ENCODE data around the gene EPHB2.

GRCh38 chr1:22674410-22674749, 36.3 kb upstream of the EPHB2 start:
- TF ChIP-seq EZH2 (IDR thresholded peaks at IDR 0.05; ENCODE audit: insufficient read depth, poor library complexity, severe bottlenecking) (no peak), EZH2phosphoT487 (IDR thresholded peaks at IDR 0.05; ENCODE audit: insufficient read depth, low read depth) (no peak)

Measured in GM23248 (cell line).